GM21576 (cell line): ENCODE data around the gene BMPR1B.

Experiments used
- ATAC-seq: cut with Tn5 transposase; IDR thresholded peaks from one replicate; pipeline ENCODE4 v1.9.1; 2021; ENCODE audit warnings: mild to moderate bottlenecking, moderate library complexity; ENCODE audit not compliant: unreplicated experiment

The BMPR1B gene

DNA sequence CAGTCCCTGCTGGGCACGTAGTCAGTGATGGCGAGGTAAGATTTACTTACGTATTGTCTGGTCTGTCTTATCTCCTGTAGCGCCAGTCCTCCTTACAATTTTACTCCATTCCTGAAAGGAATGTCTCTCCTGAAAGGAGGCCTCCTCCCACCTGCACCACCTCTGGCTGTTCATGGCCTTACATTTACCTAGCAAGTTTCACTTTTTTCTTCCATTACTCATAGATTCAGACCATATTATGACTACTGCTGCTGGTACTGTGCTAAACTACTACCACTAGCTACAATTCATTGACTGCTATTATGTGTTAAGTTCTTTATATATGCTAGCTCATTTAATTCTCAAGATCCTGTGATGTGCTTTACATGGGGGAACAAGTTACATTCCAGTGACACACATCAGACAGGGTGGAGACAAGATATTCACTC, 189.9 kb downstream of the BMPR1B start:
- no peak for ATAC-seq

DNA sequence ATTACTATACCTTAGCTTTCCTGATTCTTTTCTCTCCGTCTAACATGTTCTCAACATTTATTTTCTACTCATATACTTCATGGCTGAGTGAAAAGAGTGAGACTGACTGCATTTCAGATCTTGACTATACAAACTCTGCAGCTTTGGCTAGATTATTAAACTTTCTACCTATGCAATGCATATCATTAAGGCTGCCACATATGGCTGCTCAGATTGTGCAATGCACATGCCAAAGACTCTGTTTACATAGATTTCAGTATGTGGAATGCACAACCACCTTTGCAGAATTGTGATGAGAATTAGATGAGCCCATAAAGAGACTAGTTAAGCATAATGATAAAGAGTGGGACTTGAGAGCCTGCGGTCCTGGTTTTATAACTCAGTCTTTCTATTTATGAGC, 196.5 kb downstream of the BMPR1B start:
- ATAC-seq = no peak

DNA sequence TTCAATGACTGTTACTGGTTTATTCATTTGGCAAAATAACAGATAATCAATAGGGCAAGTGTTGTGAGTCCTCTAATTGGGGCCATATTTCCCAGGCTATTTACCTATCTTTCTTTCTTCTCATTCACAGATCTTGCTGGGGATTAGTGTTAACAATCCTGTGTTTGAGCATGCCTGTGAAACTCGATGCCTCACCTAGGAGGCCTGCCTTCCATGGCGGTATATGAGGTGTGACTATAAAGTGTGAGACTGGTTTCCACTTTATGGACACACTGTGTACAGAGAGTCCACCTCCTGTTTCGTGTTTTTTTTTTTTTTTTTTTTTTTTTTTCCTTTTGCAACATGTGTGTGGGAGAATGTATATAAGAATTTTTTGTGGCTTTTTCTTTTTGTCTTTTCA, 199.3 kb downstream of the BMPR1B start:
- ATAC-seq = no peak

DNA sequence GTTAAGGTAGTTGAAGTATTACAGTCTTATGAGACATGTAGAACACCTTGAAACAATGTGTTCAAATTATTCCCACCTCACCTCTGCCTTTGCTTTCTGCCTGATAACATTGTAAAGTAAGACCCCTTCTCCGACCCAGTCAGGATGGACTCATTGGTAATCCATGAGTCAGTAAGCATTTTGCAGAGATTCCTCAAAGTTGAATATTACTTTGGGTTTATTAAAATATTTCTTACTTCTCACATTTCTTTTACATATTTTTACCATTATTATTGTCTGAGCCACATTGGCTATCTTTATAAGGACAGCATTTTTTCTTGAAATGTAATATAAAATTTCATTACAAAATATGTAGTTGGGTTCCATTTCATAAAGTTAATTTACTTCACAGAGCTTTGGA, 201.6 kb downstream of the BMPR1B start:
- no peak for ATAC-seq

DNA sequence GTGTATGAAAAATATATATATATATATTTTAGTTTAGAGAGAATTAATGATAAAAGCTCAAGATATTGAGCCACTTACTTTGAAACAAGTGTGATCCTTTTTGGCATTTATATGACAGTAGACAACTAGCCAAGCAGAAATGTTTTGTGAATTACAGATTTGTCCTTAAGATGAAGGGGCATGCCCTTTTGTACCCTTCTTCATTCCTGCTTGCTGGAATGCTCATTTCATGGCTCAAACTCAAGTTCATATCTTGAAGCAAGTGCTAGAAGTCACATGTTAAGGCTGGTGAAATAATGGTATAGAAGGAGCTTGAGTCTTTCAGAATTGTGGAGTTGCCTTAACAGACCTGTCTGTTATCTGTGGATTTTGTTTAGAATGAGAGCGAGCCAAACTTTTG, 203.0 kb downstream of the BMPR1B start:
- ATAC-seq = no peak

DNA sequence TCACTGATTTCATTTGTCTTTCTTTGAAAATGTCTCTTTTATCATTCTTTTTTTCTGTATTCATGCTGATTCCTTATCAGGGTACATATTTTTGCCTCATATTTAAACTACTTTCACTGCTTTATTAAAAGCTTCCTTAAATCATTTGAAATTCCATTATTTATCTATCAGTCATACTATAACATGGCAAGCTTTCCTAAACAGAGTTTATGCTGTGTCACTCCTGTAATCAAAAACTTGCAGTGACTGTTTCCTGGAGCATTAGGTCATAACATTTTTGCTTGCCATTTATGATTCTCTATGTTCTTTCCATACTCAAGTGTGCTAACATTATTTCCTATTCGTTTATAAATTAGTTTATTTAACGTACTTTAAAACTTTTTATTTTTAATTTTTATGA, 203.7 kb downstream of the BMPR1B start:
- ATAC-seq = no peak

DNA sequence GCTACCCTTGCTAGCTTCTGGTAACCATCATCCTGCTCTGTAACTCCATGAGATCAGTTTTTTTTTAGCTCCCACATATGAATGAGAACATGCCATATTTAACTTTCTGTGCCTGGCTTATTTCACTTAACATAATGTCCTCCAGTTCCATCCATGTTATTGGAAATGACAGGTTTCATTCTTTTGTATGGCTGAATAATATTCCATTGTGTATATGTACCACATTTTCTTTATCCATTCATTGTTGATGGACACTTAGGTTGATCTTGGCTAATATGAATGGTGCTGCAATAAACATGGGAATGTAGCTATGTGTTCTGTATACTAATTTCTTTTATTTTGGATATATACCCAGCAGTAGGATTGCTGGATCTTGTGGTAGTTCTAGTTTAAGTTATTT, 204.7 kb downstream of the BMPR1B start:
- no peak for ATAC-seq

DNA sequence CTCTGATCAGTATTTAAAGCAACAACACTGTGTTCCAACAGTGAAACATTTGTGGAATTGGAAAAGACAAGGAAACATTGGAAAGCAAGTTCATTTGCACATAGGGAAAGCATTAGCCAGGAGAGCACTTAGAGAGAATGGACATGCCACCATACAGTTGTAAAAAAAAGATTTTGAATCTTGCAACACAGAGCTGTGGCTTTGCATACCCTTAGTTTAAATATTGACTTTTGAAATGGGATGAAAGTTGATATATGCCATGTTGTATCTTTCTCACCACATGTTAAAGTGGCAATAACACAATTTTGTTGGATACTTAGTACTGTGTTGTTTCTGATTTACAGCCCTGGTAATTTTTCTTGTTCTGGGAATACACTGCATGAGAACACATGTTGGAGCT, 208.1 kb downstream of the BMPR1B start:
- ATAC-seq = no peak

DNA sequence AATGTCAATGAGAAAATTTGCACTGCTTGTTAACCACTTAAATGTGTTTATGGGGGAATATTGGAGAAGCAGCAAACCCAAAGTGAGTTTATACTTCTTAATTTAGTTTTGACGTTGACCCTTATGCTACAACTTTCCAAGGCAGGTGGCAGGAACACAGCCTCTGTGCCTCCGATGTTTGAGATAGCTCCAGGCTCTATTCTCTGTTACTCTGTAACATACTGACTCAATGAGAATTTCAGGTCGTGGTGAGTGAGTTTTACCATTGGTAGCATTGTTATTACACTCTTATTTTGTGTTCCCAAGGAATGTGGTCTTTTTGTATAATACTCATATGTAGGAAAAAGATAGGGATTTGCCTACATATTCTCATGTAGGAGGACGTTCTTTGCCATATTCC, 210.7 kb downstream of the BMPR1B start:
- ATAC-seq = no peak

DNA sequence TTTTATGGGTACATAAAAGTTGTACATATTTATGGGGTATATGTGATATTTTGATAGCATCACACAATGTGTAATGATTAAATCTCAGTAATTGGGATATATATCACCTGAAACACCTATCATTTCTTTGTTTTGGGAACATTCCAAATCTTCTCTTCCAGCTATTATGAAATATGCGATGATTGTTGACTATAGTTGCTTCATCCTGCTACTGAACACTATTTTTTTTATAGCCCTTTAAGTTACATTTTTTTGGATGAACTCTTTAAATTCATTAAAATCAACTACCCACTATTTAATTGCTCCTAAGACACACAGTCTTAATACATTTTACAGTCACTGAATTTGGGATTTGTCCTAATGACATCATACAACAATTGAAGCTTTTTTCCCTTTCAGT, 212.9 kb downstream of the BMPR1B start:
- no peak for ATAC-seq

DNA sequence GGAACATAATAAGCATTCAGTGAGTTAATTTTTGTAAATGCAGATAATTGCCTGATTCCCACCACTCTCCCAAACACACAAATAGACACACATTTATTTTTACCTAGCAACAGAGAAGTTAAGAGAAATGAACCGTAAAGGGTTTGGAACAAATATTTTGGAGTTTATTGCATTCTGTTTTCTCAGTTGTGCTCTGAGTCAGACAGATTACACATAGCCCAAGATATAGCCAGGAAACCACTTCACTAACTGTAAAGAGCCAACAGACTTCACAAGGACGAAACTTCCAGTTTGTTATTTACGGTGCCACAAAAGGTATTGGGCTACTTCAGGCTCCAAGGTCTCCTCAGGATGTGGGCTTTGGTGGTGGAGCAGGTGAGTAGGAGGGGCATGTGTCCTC, 217.0 kb downstream of the BMPR1B start:
- ATAC-seq = no peak

DNA sequence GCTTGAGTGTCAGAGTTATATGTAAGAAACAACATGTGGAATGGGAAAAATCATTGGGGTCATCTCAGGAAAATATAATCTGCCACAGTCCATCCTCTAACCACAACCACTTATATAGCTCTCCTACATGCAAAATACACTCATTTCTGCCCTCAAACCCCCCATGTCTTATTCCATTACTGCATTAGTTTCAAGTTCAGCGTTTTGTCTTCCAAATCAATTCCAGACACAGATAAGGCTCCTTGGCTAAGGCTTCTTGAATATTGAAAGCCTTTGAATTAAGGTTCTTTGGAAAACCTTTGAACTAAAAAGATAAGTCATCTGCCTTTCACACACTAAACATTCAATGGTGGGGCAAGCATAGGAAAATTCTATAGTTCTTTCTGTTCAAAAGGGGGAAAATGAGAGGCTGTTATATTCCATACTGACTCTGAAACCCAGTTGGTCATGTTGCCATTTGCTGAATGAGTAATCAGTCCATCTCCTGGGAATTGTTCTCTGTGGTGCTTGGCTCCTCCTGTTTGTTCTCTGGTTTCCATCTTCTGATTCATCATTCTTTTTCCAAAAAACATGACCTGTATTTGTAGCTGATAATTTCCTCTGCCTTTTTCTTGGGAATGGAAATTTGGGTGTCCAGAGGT, 218.7 kb downstream of the BMPR1B start:
- ATAC-seq = no peak

DNA sequence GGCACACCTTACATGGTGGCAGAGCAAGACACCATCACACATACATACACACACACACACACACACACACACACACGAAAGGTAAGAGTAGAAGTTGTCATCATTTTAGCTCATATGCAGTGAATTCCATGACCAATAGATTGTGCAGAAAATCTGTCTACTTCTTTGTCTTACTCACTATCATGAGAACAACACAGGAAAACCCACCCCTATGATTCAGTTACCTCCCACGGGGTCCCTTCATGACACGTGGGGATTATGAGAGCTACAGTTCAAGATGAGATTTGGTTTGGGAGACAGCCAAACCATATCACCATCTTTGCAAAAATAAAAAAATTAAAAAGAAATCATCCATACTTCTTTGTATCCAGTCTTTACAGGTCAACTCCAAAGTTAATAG, 221.1 kb downstream of the BMPR1B start:
- no peak for ATAC-seq

DNA sequence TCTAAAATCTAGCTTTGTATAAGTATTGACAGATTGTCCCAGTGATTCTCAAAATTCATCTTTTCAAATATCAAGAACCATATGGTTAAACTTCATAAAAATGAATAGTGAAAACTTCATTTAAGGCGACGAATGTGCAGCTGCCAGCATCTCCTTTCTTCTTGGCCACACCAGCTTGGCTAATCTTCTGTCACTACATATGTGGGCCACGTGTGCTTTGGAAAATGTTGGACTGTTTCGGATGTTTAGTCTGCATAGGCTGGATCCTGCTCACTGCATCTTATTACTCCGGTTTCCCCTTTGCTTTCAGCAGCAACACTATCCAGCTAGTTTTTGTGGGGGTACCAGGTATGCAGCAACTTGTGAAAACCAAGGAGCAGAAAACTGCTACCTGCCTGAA, 221.9 kb downstream of the BMPR1B start:
- ATAC-seq = no peak

DNA sequence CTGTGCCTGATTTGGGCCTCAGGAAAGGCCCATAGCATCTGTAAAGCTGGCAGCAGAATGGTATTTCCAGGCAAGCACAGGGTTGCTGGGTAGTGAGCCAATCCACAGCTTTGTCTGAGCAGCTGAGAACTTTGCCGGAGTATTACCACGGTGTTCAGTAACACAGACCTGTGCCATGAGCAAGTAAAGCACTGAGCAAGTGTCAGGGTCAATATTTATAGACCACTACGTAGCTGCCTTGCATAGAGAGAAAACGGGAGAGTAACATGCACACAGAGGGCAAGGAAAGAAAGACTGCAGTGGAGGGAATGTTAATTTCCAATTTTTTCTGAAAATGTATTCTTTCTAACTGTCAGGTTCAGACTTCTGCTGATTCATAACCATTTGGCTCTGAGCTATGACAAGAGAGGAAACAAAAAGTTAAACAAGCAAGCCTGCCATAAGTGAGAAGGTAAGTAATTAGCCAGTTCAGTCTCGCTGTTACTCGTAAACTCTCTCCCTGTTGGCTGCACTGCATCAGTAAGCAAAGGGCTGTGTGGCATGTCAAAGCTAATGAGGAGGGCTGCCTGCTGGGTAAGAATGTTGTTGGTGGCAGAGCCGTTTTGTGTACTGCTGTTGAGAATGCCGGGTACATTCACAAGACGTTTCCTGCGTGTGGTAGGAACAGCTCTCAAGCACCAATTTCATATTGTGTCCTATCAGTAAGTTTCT, 238.1 kb downstream of the BMPR1B start:
- no peak for ATAC-seq

DNA sequence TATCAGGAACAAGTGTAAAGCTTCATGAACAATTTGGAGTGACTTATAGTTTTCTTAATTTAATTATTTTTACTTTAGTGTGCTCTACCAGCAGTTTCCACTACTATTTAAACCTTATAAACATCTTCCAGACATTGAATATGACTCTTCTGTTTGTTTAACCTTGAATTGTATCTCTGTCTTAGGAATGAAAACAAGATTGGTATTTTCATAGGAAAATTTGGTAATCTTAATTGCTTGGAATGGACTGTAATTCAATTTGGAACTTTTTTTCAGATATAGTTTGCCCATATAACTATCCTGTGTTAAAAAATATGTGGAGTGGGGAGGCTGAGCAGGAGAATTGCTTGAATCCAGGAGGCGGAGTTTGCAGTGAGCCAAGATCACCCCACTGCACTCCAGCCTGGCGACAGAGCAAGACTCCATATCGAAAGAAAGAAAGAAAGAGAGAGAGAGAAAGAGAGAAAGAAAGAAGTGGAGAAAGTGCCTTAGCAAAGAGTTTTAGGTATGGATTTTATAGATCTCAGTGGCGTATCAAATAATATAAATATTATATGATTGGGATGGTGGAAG, 242.4 kb downstream of the BMPR1B start:
- ATAC-seq = no peak

DNA sequence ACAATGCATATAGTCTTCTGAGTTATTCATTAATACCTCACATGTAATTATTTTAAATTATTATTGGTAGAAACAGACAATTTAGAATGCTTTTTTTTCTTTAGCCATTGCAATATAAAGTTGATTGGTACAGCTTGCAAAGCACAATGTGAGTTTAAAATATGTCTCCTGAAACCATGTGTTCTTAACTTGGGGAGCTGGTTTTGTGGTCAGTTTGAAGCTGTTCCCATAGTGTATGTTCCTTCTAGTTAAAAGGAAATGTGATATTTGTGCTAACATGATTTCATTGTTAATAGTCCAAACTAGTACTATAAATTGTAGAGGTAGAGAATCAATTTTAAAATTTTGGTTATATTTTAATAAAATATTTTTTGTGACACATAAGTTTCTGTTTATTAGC, 247.2 kb downstream of the BMPR1B start:
- no peak for ATAC-seq

DNA sequence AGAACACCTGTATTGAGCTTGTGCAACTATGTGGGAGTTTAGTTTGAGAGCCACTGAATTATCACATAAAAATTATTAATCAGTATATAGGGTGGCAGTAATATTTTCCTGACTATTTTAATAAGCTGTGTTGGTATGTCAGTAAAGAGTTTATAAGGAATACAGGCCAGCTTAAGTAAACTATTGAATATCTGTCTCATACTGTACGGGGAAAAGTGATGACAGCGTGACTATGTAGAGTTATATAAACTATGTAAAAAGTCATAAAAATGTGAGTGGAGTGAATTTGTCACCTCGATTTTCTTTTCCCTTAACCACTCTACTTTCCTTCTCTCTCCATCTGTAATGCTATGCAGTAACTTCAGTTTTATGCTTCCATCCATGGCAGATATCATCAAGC, 250.2 kb downstream of the BMPR1B start:
- no peak for ATAC-seq

DNA sequence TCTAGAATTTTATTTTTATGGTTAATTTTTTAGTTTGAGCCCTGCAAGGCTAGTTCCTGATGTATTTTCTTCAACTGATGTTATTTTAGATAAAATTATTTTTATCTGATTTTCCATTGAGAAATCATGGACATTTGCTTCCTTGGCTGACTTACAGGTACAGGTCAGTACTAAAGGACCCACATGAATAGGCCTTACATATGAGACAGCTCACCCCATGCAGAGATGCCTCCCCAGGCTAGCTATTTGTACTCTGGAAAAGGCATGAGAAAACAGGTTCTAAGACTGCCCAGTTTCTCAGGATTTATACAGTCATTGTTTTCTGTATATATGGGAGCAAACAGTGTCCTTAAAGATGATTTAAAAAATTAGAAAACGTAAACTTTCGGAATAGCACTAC, 255.5 kb downstream of the BMPR1B start:
- ATAC-seq = no peak

DNA sequence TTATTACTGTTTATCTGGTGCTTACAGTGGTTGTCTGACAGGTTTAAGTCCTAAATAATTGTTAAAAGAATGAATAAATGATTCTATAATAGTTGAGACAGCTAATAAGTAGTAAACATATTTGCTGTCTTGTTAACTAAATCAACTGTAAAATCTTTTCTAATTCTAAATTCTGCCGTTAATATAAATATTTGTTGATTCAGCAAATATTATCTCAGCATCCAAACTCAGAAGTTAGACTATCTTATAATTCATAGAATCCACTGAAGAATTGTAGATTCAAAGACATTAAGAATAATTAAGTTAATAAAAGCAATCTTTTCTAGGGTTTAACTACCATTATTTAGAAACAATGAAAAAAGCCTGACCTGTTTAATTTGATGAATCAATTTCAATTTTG, 256.3 kb downstream of the BMPR1B start:
- no peak for ATAC-seq

DNA sequence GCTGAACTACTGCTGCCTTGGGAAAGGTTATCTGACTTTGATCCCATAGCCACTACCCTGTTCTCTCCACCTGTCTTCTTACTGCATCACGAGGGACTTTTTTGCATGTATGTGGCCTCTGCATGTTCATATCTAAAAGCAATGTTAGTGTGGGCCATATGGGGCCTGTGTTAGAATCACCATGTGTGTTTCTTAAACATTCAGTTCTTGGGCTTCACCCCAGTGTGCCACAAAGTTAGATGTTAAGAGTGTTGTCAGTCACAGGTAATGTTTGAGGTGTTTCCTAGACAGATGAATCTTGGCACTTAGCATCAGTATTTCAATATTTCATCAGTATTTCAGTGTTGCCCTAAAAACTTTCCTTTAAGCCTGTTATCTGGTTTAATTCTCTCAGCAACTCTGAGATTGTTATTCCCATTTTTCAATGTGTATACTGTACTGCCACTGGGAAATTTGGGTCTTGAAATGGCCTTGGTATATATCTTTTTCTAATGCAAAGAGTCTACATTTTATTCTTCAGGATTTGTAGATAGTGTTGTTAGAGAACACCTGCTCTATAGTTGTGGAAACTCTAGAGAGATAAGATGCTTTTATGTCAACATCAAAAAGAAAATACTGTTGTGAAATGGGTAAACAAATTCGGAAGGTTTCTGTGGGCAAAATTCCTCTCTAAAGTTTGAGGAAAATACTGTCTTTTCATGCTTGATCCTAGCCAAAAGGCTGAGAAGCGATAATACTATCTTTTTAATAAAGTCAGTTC, 259.7 kb downstream of the BMPR1B start:
- ATAC-seq = no peak

DNA sequence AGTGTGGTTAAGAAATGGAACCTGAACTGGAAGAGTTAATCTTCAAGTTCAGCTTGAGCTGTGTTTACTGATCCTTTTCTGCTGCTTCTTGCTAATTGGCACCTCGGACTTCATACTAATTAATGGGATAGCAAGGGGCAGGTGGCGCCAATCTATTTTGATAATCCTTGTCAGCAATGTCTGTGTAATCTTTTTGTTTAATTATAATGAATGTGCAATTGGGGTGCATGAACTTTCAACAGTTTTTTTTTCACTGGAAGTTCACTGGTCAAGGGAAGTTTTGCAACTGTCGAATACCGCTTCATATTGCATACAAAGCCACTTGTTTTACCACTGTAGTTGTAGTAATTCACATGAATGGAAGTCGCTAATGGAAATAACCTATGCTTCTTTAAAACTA, 261.0 kb downstream of the BMPR1B start:
- ATAC-seq = no peak
